ENCODE data around the gene GPR15LG.

GPR15LG gene

GRCh38 chr10:84204122-84204521 is 30.5 kb downstream of the GPR15LG start:
- Histone ChIP-seq H3K9me3 (ENCODE audit: control insufficient read depth, insufficient read depth, low read length) (no peaks in the 10 kb centered on the region), H3K4me3 (ENCODE audit: low read depth, low read length) (no peak overlapping the region), H3K4me1 (ENCODE audit: control insufficient read depth, insufficient read depth, low read length) (no peaks in the 10 kb centered on the region), H3K27ac (ENCODE audit: low read depth, low read length) (no peak overlapping the region), H3K36me3 (ENCODE audit: control insufficient read depth, insufficient read depth, low read length) (no peaks in the 10 kb centered on the region), H3K9ac (ENCODE audit: low read depth, low read length) (no peak overlapping the region), H3K27me3 (ENCODE audit: control insufficient read depth, insufficient read depth, low read length) (no peaks in the 10 kb centered on the region)

- H3K27me3 ChIP-seq (ENCODE audit: control insufficient read depth, insufficient read depth, low read length), result no peaks in the 10 kb centered on the region
- H3K27ac ChIP-seq (ENCODE audit: low read depth, low read length), result no peak overlapping the region
- no peak overlapping the region for H3K4me3 ChIP-seq (ENCODE audit: low read depth, low read length)
- H3K9ac ChIP-seq (ENCODE audit: low read depth, low read length), result no peak overlapping the region
- no peaks in the 10 kb centered on the region for H3K4me1 ChIP-seq (ENCODE audit: control insufficient read depth, insufficient read depth, low read length)
- no peaks in the 10 kb centered on the region for H3K36me3 ChIP-seq (ENCODE audit: control insufficient read depth, insufficient read depth, low read length)
- H3K9me3 ChIP-seq (ENCODE audit: control insufficient read depth, insufficient read depth, low read length), result no peaks in the 10 kb centered on the region
These were observed 31.0 kb downstream of the GPR15LG start for GRCh38 chr10:84204610-84205009.

GRCh38 chr10:84205049-84205852 is 31.6 kb downstream of the GPR15LG start:
- no peaks in the 10 kb centered on the region for H3K36me3 ChIP-seq (ENCODE audit: control insufficient read depth, insufficient read depth, low read length)
- H3K9me3 ChIP-seq (ENCODE audit: control insufficient read depth, insufficient read depth, low read length), result no peaks in the 10 kb centered on the region
- H3K27me3 ChIP-seq (ENCODE audit: control insufficient read depth, insufficient read depth, low read length), result no peaks in the 10 kb centered on the region
- no peak overlapping the region for H3K27ac ChIP-seq (ENCODE audit: low read depth, low read length)
- H3K9ac ChIP-seq (ENCODE audit: low read depth, low read length), result no peak overlapping the region
- H3K4me1 ChIP-seq (ENCODE audit: control insufficient read depth, insufficient read depth, low read length), result no peaks in the 10 kb centered on the region
- H3K4me3 ChIP-seq (ENCODE audit: low read depth, low read length), result no peak overlapping the region

- Histone ChIP-seq H3K27me3 (ENCODE audit: control insufficient read depth, insufficient read depth, low read length) (no peaks in the 10 kb centered on the region), H3K4me3 (ENCODE audit: low read depth, low read length) (no peak overlapping the region)
These were observed 32.4 kb downstream of the GPR15LG start for GRCh38 chr10:84205853-84206525.

GRCh38 chr10:84208023-84208422 is 34.4 kb downstream of the GPR15LG start:
- no peaks in the 10 kb centered on the region for H3K27me3 ChIP-seq (ENCODE audit: control insufficient read depth, insufficient read depth, low read length)
- no peaks in the 10 kb centered on the region for H3K4me1 ChIP-seq (ENCODE audit: control insufficient read depth, insufficient read depth, low read length)
- no peak overlapping the region for H3K9ac ChIP-seq (ENCODE audit: low read depth, low read length)
- no peaks in the 10 kb centered on the region for H3K36me3 ChIP-seq (ENCODE audit: control insufficient read depth, insufficient read depth, low read length)
- H3K9me3 ChIP-seq (ENCODE audit: control insufficient read depth, insufficient read depth, low read length), result no peaks in the 10 kb centered on the region
- H3K27ac ChIP-seq (ENCODE audit: low read depth, low read length), result no peak overlapping the region
- no peak overlapping the region for H3K4me3 ChIP-seq (ENCODE audit: low read depth, low read length)

More at GRCh38 chr10:84205853-84206525, 32.4 kb downstream of the GPR15LG start:
- Histone ChIP-seq H3K9ac (ENCODE audit: low read depth, low read length) (no peak overlapping the region), H3K27ac (ENCODE audit: low read depth, low read length) (no peak overlapping the region), H3K9me3 (ENCODE audit: control insufficient read depth, insufficient read depth, low read length) (no peaks in the 10 kb centered on the region), H3K36me3 (ENCODE audit: control insufficient read depth, insufficient read depth, low read length) (no peaks in the 10 kb centered on the region), H3K4me1 (ENCODE audit: control insufficient read depth, insufficient read depth, low read length) (no peaks in the 10 kb centered on the region)

GRCh38 chr10:84211566-84211965 is 38.0 kb downstream of the GPR15LG start:
- Histone ChIP-seq H3K4me3 (ENCODE audit: low read depth, low read length) (no peak overlapping the region), H3K9ac (ENCODE audit: low read depth, low read length) (no peak overlapping the region), H3K36me3 (ENCODE audit: control insufficient read depth, insufficient read depth, low read length) (no peaks in the 10 kb centered on the region), H3K4me1 (ENCODE audit: control insufficient read depth, insufficient read depth, low read length) (0 out of 2 replicates have a peak, but pooled peaks cover 3% of the 10 kb centered on the region), H3K9me3 (ENCODE audit: control insufficient read depth, insufficient read depth, low read length) (no peaks in the 10 kb centered on the region), H3K27ac (ENCODE audit: low read depth, low read length) (no peak overlapping the region), H3K27me3 (ENCODE audit: control insufficient read depth, insufficient read depth, low read length) (no peaks in the 10 kb centered on the region)

GRCh38 chr10:84212014-84212413 is 38.4 kb downstream of the GPR15LG start:
- H3K27me3 ChIP-seq (ENCODE audit: control insufficient read depth, insufficient read depth, low read length), result no peaks in the 10 kb centered on the region
- no peak overlapping the region for H3K27ac ChIP-seq (ENCODE audit: low read depth, low read length)
- H3K36me3 ChIP-seq (ENCODE audit: control insufficient read depth, insufficient read depth, low read length), result no peaks in the 10 kb centered on the region
- H3K9me3 ChIP-seq (ENCODE audit: control insufficient read depth, insufficient read depth, low read length), result no peaks in the 10 kb centered on the region
- 0 out of 2 replicates have a peak, but pooled peaks cover 3% of the 10 kb centered on the region for H3K4me1 ChIP-seq (ENCODE audit: control insufficient read depth, insufficient read depth, low read length)
- H3K4me3 ChIP-seq (ENCODE audit: low read depth, low read length), result no peak overlapping the region
- no peak overlapping the region for H3K9ac ChIP-seq (ENCODE audit: low read depth, low read length)

GRCh38 chr10:84213076-84213475 is 39.5 kb downstream of the GPR15LG start:
- H3K27me3 ChIP-seq (ENCODE audit: control insufficient read depth, insufficient read depth, low read length), result no peaks in the 10 kb centered on the region
- no peak overlapping the region for H3K4me3 ChIP-seq (ENCODE audit: low read depth, low read length)
- H3K27ac ChIP-seq (ENCODE audit: low read depth, low read length), result no peak overlapping the region
- no peaks in the 10 kb centered on the region for H3K9me3 ChIP-seq (ENCODE audit: control insufficient read depth, insufficient read depth, low read length)
- no peaks in the 10 kb centered on the region for H3K36me3 ChIP-seq (ENCODE audit: control insufficient read depth, insufficient read depth, low read length)
- no peak overlapping the region for H3K9ac ChIP-seq (ENCODE audit: low read depth, low read length)
- H3K4me1 ChIP-seq (ENCODE audit: control insufficient read depth, insufficient read depth, low read length), result 0 out of 2 replicates have a peak, but pooled peaks cover 3% of the 10 kb centered on the region

GRCh38 chr10:84214046-84214572 is 40.5 kb downstream of the GPR15LG start:
- Histone ChIP-seq H3K4me3 (ENCODE audit: low read depth, low read length) (no peak overlapping the region), H3K9me3 (ENCODE audit: control insufficient read depth, insufficient read depth, low read length) (no peaks in the 10 kb centered on the region), H3K36me3 (ENCODE audit: control insufficient read depth, insufficient read depth, low read length) (no peaks in the 10 kb centered on the region), H3K27me3 (ENCODE audit: control insufficient read depth, insufficient read depth, low read length) (no peaks in the 10 kb centered on the region), H3K9ac (ENCODE audit: low read depth, low read length) (no peak overlapping the region), H3K27ac (ENCODE audit: low read depth, low read length) (no peak overlapping the region), H3K4me1 (ENCODE audit: control insufficient read depth, insufficient read depth, low read length) (0 out of 2 replicates have a peak, but pooled peaks cover 3% of the 10 kb centered on the region)

GRCh38 chr10:84214612-84215235 is 41.1 kb downstream of the GPR15LG start:
- 0 out of 2 replicates have a peak, but pooled peaks cover 3% of the 10 kb centered on the region for H3K4me1 ChIP-seq (ENCODE audit: control insufficient read depth, insufficient read depth, low read length)
- no peak overlapping the region for H3K9ac ChIP-seq (ENCODE audit: low read depth, low read length)
- no peak overlapping the region for H3K4me3 ChIP-seq (ENCODE audit: low read depth, low read length)
- no peaks in the 10 kb centered on the region for H3K36me3 ChIP-seq (ENCODE audit: control insufficient read depth, insufficient read depth, low read length)
- no peaks in the 10 kb centered on the region for H3K9me3 ChIP-seq (ENCODE audit: control insufficient read depth, insufficient read depth, low read length)
- H3K27ac ChIP-seq (ENCODE audit: low read depth, low read length), result no peak overlapping the region
- H3K27me3 ChIP-seq (ENCODE audit: control insufficient read depth, insufficient read depth, low read length), result no peaks in the 10 kb centered on the region

All from HUES48 (cell line).